GM18505 (cell line): ENCODE results near the gene NAV3.

Experiments
- ATAC-seq: cut with Tn5 transposase; IDR thresholded peaks from one replicate; pipeline ENCODE4 v1.9.1; 2021; ENCODE audit not compliant: unreplicated experiment
- POLR2A ChIP-seq: IDR thresholded peaks from 4 replicates; pipeline ENCODE4 v1.6.1; 2011; ENCODE audit warnings: borderline replicate concordance; ENCODE audit not compliant: insufficient read depth, insufficient read length; ENCODE audit errors: extremely low read depth

NAV3 gene

GRCh38 chr12:78209846-78210505 is 379.3 kb downstream of the NAV3 start:
- TF ChIP-seq POLR2A, result no peak
- ATAC-seq, result no peak

GRCh38 chr12:78210506-78210860 is 379.8 kb downstream of the NAV3 start:
- TF ChIP-seq POLR2A, result no peak
- no peak for ATAC-seq

- no peak for ATAC-seq
- no peak for TF ChIP-seq POLR2A
Measured at GRCh38 chr12:78210894-78211302, 380.2 kb downstream of the NAV3 start.

GRCh38 chr12:78220811-78221210 is 390.1 kb downstream of the NAV3 start:
- no peak for ATAC-seq

DNA sequence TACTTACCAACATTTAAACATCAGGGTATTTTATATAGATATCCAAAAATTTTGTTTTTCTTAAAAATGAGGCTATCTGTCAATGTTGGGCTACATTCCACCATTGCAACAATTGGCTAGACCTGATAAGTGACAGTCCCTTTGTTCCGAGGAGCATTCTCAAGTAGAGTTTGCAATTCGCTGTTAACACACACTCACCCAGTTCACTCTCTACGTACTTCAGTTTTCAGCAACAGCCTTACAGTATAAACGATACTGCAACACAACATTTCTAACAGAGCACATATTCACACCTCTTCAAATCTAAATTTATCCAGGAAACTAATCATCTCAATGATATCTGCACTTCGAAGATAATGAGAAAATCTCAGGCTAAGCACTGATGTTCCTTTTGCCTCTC is 393.5 kb downstream of the NAV3 start:
- ATAC-seq, result no peak
- no peak for TF ChIP-seq POLR2A

More at GRCh38 chr12:78220811-78221210, 390.1 kb downstream of the NAV3 start:
- no peak for TF ChIP-seq POLR2A

- no peak for ATAC-seq
- TF ChIP-seq POLR2A, result no peak
Measured at GRCh38 chr12:78226763-78227162, 396.1 kb downstream of the NAV3 start.

DNA sequence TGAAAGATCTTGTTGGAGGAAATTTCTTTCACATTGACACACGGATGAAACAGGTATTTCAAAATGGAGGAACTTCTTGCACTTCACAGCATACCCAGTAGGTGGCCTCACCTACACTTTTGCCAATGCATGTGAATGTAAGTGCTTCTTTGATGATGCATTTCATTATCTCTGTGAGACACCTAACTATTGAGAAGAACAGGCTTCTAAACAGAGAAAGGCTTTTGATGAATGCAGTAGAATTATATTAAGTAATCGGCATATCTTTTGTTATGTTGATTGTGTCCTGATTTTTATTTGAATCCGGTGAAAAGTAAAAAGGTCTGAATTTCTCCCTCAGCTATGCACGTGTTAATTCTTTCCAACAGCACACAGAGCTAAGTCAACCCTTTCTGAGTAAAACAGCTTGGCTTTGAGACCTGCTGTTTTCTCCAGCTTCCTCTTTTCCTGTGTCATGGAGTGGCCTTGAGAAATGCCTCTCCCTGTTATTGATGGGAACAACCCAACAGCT is 399.0 kb downstream of the NAV3 start:
- peak; percentile 95 for ATAC-seq
- TF ChIP-seq POLR2A, result no peak

DNA sequence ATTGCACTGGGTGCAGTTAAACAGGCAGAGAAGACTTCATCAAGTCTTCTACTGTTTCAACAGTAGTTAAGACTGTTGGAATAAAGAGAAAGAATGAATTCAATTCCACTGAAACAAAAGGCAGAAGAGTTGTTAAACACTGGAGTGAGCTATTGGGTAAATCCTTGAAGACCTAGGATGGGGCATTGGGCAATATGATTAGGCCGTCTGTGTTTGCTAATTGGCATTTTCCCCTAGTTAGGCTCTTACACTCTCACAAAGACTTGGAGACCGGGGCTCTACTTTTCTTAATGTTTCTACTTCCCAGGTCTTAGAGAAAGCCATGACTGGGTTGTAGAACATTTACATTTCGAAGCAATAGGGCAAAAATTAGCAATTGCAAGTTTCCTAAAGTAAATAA is 402.1 kb downstream of the NAV3 start:
- TF ChIP-seq POLR2A, result no peak
- no peak for ATAC-seq

GRCh38 chr12:78236264-78236663 is 405.6 kb downstream of the NAV3 start:
- no peak for ATAC-seq
- TF ChIP-seq POLR2A, result no peak

DNA sequence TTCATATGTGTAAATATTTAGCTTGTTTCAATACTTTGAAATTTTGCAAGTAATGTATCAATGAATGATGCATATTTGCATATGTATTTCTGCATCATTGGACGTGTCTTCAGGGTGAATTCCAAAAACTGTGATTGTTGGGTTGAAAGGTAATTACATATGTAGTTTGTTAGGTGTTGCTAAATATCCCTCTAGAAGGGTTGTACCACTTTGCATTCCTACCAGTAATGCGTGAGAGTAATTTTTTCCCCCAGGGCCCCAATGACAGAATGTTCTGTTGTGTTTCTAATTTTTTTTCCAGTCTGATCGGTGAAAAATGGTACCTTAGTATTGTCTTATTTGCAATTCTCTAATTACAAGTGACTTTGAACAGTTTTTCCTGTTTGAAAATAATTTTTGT is 408.9 kb downstream of the NAV3 start:
- TF ChIP-seq POLR2A, result no peak
- no peak for ATAC-seq

DNA sequence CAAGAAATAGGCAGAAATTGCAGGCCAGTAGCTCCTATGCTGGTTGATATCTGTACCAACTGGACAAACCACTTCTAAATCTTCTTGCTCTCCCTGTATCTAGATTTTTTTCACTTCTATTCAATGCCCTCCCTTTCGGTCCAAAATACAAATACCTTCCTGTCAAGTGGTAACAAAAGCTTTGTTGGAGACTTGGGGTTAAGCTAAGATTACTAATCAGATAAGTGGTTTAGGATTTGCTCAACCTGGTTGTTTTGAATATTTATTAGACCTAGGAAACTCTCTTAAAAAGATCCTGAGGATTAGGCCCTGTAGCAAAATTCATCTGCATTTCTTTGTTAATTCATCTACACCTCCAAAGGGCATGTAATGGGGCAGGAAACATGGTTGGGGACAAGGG is 410.1 kb downstream of the NAV3 start:
- no peak for ATAC-seq
- TF ChIP-seq POLR2A, result no peak

DNA sequence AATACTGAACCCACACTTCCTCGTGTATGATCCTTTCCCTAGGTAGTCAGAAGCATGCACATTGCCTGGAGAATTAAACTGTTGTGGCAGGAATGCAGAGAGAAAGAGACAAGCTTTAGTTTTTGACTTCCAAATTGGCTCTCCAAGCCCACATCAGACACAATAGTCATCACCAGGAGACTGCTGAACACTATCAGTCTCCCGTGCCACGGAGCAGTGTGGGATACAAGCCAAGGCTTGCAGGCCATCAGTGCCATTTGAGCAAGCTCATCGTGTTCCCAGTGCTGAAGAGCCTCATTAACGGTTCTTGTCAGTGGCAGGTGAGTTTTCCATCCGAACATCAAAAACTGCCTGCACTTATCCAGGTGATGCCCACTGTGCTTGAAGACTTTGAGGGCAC is 410.8 kb downstream of the NAV3 start:
- ATAC-seq, result no peak
- TF ChIP-seq POLR2A, result no peak

DNA sequence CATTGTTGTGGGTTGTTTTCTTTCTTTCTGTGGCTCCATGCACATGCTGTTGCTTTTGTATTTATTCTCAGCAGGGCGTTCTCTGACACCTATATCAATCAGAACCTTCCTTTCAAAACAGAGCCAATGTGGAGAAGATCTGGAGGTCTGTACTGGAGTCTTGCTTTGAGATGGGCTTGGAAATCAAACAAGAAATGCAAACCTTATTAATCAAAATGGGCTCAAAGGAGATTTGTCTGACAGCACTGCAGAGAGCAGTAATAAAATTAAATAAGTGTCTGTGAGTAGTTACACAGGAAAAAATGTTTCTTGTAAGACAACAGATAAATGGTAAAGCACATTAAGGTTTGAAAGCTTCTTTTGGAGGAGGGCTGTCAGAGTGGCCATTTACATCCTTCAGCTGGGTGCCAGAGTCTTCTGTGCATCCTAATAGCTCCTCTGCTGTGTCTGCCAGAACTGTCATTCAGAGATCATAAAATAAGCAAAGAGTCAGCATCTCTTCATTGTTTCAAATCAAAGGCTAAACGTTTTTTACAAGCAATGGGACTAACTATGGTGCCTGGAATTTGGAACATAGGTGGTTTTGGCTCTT is 414.3 kb downstream of the NAV3 start:
- no peak for TF ChIP-seq POLR2A
- no peak for ATAC-seq

- ATAC-seq, result no peak
- no peak for TF ChIP-seq POLR2A
Measured at GRCh38 chr12:78248321-78248720, 417.6 kb downstream of the NAV3 start.
